HepG2 (cell line): ENCODE data around the gene EFNA3. TPM values are rescaled to one million over a fixed set of nuclear protein-coding genes. Genes with fewer than 3 reads are reported as not detected.
A peak's percentile ranks its signal among the peaks of the same experiment; 100 is the strongest.

Source experiments
- AKAP8 ChIP-seq: sonication (generic); formaldehyde crosslinking; IDR thresholded peaks from 2 replicates; pipeline ENCODE4 v1.5.1; 2020; ENCODE audit warnings: mild to moderate bottlenecking, missing genetic modification reagents
- CAMTA2 ChIP-seq: sonication (generic); formaldehyde crosslinking; IDR thresholded peaks from 2 replicates; pipeline ENCODE4 v1.4.0; 2020; ENCODE audit warnings: mild to moderate bottlenecking, missing genetic modification reagents, borderline replicate concordance
- CENPX ChIP-seq: sonication (generic); formaldehyde crosslinking; IDR thresholded peaks from 2 replicates; pipeline ENCODE4 v1.9.0; 2021; ENCODE audit warnings: mild to moderate bottlenecking, missing genetic modification reagents, moderate library complexity
- EED ChIP-seq: sonication (generic); formaldehyde crosslinking; IDR thresholded peaks from 2 replicates; pipeline ENCODE4 v1.5.0; 2020; ENCODE audit warnings: mild to moderate bottlenecking, missing genetic modification reagents
- FOSL1 ChIP-seq: sonication (generic); formaldehyde crosslinking; IDR thresholded peaks from 2 replicates; pipeline ENCODE4 v1.9.0; 2021; ENCODE audit warnings: missing genetic modification reagents, borderline replicate concordance
- FOXC1 ChIP-seq: sonication (generic); formaldehyde crosslinking; IDR thresholded peaks from 2 replicates; pipeline ENCODE4 v1.8.0; 2022; ENCODE audit warnings: mild to moderate bottlenecking, missing genetic modification reagents, borderline replicate concordance
- GABPB1 ChIP-seq: IDR thresholded peaks from 2 replicates; pipeline ENCODE4 v1.6.1; 2016; ENCODE audit warnings: mild to moderate bottlenecking, missing genetic modification reagents, moderate library complexity, missing compliant biosample characterization
- ISX ChIP-seq: sonication (generic); formaldehyde crosslinking; conservative IDR thresholded peaks from 2 replicates; pipeline ENCODE4 v1.5.0; 2020; ENCODE audit warnings: missing genetic modification reagents
- KLF15 ChIP-seq: sonication (generic); formaldehyde crosslinking; IDR thresholded peaks from 2 replicates; pipeline ENCODE4 v1.8.1; 2023; ENCODE audit warnings: borderline replicate concordance, mild to moderate bottlenecking, inconsistent platforms, missing genetic modification reagents, mixed read lengths
- MAFG ChIP-seq: sonication (generic); formaldehyde crosslinking; IDR thresholded peaks from 2 replicates; pipeline ENCODE4 v1.5.1; 2020; ENCODE audit warnings: mild to moderate bottlenecking, missing genetic modification reagents
- NAIF1 ChIP-seq: sonication (generic); formaldehyde crosslinking; IDR thresholded peaks from 2 replicates; pipeline ENCODE4 v1.5.0; 2020; ENCODE audit warnings: mild to moderate bottlenecking, missing genetic modification reagents, borderline replicate concordance
- YEATS2 ChIP-seq: sonication (generic); formaldehyde crosslinking; IDR thresholded peaks from 2 replicates; pipeline ENCODE4 v1.4.0; 2020; ENCODE audit warnings: missing genetic modification reagents, borderline replicate concordance
- ZNF569 ChIP-seq: sonication (generic); formaldehyde crosslinking; IDR thresholded peaks from 2 replicates; pipeline ENCODE4 v1.5.0; 2020; ENCODE audit warnings: mild to moderate bottlenecking, missing genetic modification reagents, moderate library complexity, borderline replicate concordance
- ZNF747 ChIP-seq: sonication (generic); formaldehyde crosslinking; IDR thresholded peaks from 2 replicates; pipeline ENCODE4 v1.8.1; 2023; ENCODE audit warnings: missing genetic modification reagents, mild to moderate bottlenecking, borderline replicate concordance
- polyA plus RNA-seq, 8 experiments: library from polyadenylated mRNA; depleted of rRNA in 3 of 8; stranded (reverse) in 7 of 8; unstranded in 1 of 8; fragments of >200 nt; fragmentation: Illumina TruSeq in 4 of 8; extraction: Trizol in 4 of 8; gene quantifications; 2 replicates each; pipeline versions ENCODE4 v1.2.1 to v1.2.3, GENCODE V29; 2011 to 2016; ENCODE audit warnings: low read depth in 4 of 8, missing spikeins in 1 of 8, mixed read lengths in 1 of 8; ENCODE audit not compliant: insufficient read depth in 1 of 8
- total RNA-seq, 5 experiments: library from RNA; depleted of rRNA; stranded (reverse); fragments of >200 nt; fragmentation: Illumina TruSeq; extraction: Trizol; gene quantifications; 2 replicates each; pipeline ENCODE4 v1.2.3, GENCODE V29; 2016; ENCODE audit warnings: low read depth in 1 of 5
- TF ChIP-seq, protein P1 (sequence below): sonication (generic); formaldehyde crosslinking; IDR thresholded peaks from 2 replicates; pipeline ENCODE4 v1.5.1; 2020; ENCODE audit warnings: missing genetic modification reagents, mild to moderate bottlenecking, borderline replicate concordance
- TF ChIP-seq, protein P2 (sequence below): sonication (generic); formaldehyde crosslinking; IDR thresholded peaks from 2 replicates; pipeline ENCODE4 v1.5.1; 2020; ENCODE audit warnings: missing genetic modification reagents, mild to moderate bottlenecking, borderline replicate concordance
- TF ChIP-seq, protein P3 (sequence below): sonication (generic); formaldehyde crosslinking; IDR thresholded peaks from 2 replicates; pipeline ENCODE4 v1.4.0; 2020; ENCODE audit warnings: missing genetic modification reagents, borderline replicate concordance
- TF ChIP-seq, protein P4 (sequence below): sonication (generic); formaldehyde crosslinking; conservative IDR thresholded peaks from 2 replicates; pipeline ENCODE4 v1.4.0; 2020; ENCODE audit warnings: missing genetic modification reagents

Gene EFNA3
- total and polyA plus RNA-seq, 2 of the 13 experiments (the other 11 are each of a cell fraction or from before 2014, with no cell fraction given): 1.0 to 5.7 TPM

DNA sequence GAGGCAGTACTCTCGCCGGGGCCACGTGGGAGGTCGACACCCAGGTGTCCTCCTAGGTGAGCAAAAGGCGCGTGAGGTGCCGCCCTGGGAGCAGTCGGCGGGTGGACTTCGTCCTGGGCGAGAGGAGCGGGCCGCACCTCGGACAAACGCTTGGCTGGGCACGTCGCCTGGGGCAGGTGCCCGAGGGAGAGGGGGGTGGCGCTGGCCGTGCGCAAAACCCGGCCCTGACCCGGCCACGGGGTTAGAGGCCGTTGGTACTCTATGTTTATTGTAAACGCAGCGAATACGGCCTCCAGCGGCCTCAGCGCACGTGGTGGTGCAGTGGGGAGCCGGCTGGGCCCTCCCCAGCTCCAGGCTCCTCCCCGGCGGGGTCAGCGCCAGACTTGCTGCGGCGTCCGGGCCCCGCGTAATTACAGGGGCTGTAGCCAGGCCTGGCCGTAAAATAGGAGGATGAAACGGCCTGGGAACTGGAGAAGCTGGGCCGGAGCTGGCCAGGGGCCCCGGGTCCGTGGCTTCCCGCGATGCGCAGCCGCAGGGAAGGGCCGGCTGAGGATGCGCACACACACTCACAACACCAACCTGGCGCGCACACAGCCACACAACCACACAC is 47.4 kb downstream of the EFNA3 start (continued):
- TF ChIP-seq, protein P1, sequence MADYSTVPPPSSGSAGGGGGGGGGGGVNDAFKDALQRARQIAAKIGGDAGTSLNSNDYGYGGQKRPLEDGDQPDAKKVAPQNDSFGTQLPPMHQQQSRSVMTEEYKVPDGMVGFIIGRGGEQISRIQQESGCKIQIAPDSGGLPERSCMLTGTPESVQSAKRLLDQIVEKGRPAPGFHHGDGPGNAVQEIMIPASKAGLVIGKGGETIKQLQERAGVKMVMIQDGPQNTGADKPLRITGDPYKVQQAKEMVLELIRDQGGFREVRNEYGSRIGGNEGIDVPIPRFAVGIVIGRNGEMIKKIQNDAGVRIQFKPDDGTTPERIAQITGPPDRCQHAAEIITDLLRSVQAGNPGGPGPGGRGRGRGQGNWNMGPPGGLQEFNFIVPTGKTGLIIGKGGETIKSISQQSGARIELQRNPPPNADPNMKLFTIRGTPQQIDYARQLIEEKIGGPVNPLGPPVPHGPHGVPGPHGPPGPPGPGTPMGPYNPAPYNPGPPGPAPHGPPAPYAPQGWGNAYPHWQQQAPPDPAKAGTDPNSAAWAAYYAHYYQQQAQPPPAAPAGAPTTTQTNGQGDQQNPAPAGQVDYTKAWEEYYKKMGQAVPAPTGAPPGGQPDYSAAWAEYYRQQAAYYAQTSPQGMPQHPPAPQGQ (CRISPR knock-in tag): no peak
- TF ChIP-seq, protein P2, sequence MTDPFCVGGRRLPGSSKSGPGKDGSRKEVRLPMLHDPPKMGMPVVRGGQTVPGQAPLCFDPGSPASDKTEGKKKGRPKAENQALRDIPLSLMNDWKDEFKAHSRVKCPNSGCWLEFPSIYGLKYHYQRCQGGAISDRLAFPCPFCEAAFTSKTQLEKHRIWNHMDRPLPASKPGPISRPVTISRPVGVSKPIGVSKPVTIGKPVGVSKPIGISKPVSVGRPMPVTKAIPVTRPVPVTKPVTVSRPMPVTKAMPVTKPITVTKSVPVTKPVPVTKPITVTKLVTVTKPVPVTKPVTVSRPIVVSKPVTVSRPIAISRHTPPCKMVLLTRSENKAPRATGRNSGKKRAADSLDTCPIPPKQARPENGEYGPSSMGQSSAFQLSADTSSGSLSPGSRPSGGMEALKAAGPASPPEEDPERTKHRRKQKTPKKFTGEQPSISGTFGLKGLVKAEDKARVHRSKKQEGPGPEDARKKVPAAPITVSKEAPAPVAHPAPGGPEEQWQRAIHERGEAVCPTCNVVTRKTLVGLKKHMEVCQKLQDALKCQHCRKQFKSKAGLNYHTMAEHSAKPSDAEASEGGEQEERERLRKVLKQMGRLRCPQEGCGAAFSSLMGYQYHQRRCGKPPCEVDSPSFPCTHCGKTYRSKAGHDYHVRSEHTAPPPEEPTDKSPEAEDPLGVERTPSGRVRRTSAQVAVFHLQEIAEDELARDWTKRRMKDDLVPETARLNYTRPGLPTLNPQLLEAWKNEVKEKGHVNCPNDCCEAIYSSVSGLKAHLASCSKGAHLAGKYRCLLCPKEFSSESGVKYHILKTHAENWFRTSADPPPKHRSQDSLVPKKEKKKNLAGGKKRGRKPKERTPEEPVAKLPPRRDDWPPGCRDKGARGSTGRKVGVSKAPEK (CRISPR knock-in tag): no peak
- no peak for TF ChIP-seq ZNF569 (CRISPR knock-in tag)
- no peak for TF ChIP-seq CAMTA2 (CRISPR knock-in tag)
- TF ChIP-seq, protein P3, sequence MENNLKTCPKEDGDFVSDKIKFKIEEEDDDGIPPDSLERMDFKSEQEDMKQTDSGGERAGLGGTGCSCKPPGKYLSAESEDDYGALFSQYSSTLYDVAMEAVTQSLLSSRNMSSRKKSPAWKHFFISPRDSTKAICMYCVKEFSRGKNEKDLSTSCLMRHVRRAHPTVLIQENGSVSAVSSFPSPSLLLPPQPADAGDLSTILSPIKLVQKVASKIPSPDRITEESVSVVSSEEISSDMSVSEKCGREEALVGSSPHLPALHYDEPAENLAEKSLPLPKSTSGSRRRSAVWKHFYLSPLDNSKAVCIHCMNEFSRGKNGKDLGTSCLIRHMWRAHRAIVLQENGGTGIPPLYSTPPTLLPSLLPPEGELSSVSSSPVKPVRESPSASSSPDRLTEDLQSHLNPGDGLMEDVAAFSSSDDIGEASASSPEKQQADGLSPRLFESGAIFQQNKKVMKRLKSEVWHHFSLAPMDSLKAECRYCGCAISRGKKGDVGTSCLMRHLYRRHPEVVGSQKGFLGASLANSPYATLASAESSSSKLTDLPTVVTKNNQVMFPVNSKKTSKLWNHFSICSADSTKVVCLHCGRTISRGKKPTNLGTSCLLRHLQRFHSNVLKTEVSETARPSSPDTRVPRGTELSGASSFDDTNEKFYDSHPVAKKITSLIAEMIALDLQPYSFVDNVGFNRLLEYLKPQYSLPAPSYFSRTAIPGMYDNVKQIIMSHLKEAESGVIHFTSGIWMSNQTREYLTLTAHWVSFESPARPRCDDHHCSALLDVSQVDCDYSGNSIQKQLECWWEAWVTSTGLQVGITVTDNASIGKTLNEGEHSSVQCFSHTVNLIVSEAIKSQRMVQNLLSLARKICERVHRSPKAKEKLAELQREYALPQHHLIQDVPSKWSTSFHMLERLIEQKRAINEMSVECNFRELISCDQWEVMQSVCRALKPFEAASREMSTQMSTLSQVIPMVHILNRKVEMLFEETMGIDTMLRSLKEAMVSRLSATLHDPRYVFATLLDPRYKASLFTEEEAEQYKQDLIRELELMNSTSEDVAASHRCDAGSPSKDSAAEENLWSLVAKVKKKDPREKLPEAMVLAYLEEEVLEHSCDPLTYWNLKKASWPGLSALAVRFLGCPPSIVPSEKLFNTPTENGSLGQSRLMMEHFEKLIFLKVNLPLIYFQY (CRISPR knock-in tag): peak; percentile 97
- TF ChIP-seq EED (CRISPR knock-in tag): peak; percentile 97
- peak; percentile 85 for TF ChIP-seq AKAP8 (CRISPR knock-in tag)
- TF ChIP-seq ISX: no peak
- peak; percentile 98 for TF ChIP-seq ZNF747 (CRISPR knock-in tag)
- TF ChIP-seq KLF15 (CRISPR knock-in tag): peak; percentile 86
- TF ChIP-seq CENPX (CRISPR knock-in tag): no peak
- no peak for TF ChIP-seq FOSL1
- TF ChIP-seq GABPB1 (CRISPR knock-in tag): peak; percentile 86
- peak; percentile 2; the same call in 1 of the 2 replicates for TF ChIP-seq MAFG (CRISPR knock-in tag)
- peak; percentile 94 for TF ChIP-seq NAIF1 (CRISPR knock-in tag)
- no peak; the same call in 1 of the 2 replicates for TF ChIP-seq YEATS2 (CRISPR knock-in tag)
- peak; percentile 68 for TF ChIP-seq FOXC1 (CRISPR knock-in tag)
- TF ChIP-seq, protein P4, sequence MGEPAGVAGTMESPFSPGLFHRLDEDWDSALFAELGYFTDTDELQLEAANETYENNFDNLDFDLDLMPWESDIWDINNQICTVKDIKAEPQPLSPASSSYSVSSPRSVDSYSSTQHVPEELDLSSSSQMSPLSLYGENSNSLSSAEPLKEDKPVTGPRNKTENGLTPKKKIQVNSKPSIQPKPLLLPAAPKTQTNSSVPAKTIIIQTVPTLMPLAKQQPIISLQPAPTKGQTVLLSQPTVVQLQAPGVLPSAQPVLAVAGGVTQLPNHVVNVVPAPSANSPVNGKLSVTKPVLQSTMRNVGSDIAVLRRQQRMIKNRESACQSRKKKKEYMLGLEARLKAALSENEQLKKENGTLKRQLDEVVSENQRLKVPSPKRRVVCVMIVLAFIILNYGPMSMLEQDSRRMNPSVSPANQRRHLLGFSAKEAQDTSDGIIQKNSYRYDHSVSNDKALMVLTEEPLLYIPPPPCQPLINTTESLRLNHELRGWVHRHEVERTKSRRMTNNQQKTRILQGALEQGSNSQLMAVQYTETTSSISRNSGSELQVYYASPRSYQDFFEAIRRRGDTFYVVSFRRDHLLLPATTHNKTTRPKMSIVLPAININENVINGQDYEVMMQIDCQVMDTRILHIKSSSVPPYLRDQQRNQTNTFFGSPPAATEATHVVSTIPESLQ (CRISPR knock-in tag): peak; percentile 90
